Heart right ventricle (tissue), 16 donors: ENCODE data around the gene ELMO1. TPM values are rescaled to one million over a fixed set of nuclear protein-coding genes. Genes with fewer than 3 reads are reported as not detected.

Experiments
- ATAC-seq, 8 donors: fragments of 200-7000 bp; cut with Tn5 transposase; one replicate each; pipeline ENCODE4 v1.9.1; 2020; ENCODE audit warnings: mild to moderate bottlenecking in 8 of 8, moderate library complexity in 8 of 8, moderate number of reproducible peaks in 1 of 8
- DNase-seq, 2 donors: peaks; one replicate each; pipeline ENCODE4 v3.0.0-alpha.2; 2020
- H3K27ac ChIP-seq, 10 donors: fragments of 200-600 bp; sonication (generic) in 2 of 10; one replicate each; pipeline versions ENCODE4 v1.5.0 to v1.8.0; 2020 to 2022; ENCODE audit warnings: mild to moderate bottlenecking in 3 of 10
- H3K27me3 ChIP-seq, 7 donors: fragments of 200-600 bp; one replicate each; pipeline ENCODE4 v1.8.0; 2021 to 2022; ENCODE audit warnings: mild to moderate bottlenecking in 2 of 7
- H3K36me3 ChIP-seq, 9 donors: fragments of 200-600 bp; sonication (generic) in 1 of 9; one replicate each; pipeline versions ENCODE4 v1.5.0 to v1.8.0; 2020 to 2022; ENCODE audit warnings: mild to moderate bottlenecking in 2 of 9
- H3K4me1 ChIP-seq, 9 donors: fragments of 200-600 bp; sonication (generic) in 1 of 9; one replicate each; pipeline versions ENCODE4 v1.5.0 to v1.8.0; 2020 to 2022; ENCODE audit warnings: mild to moderate bottlenecking in 4 of 9
- H3K4me3 ChIP-seq, 10 donors: fragments of 200-600 bp; sonication (generic) in 2 of 10; one replicate each; pipeline versions ENCODE4 v1.5.0 to v1.8.0; 2020 to 2022; ENCODE audit warnings: mild to moderate bottlenecking in 7 of 10, moderate library complexity in 2 of 10
- H3K9me3 ChIP-seq, 11 donors: fragments of 200-600 bp in 10 of 11; sonication (generic) in 2 of 11; one replicate each; pipeline versions ENCODE4 v1.5.0 to v1.8.0; 2013 to 2022; ENCODE audit warnings: mild to moderate bottlenecking in 2 of 11, control low read depth in 1 of 11, moderate library complexity in 1 of 11
- CTCF ChIP-seq, 9 donors: fragments of 200-600 bp; sonication (generic) in 2 of 9; IDR thresholded peaks; one replicate each; pipeline versions ENCODE4 v1.5.0 to v1.8.0; 2021 to 2022; ENCODE audit warnings: antibody characterized with exemption in 9 of 9, mild to moderate bottlenecking in 5 of 9, moderate library complexity in 1 of 9
- WGBS, 2 donors: extraction: QIAGEN DNeasy Blood & Tissue Kit; methylation state at CpG; one replicate each; pipeline ENCODE4 v1.1.7; 2013; ENCODE audit warnings: inconsistent platforms in 1 of 2; 5-methylcytosine and 5-hydroxymethylcytosine counted together
- intact Hi-C, 10 donors: fragments of 100-400 bp; cut with DNase I; formaldehyde crosslinking; loops; one replicate each; pipeline versions ENCODE4 v1.11.1 to v1.14.2; 2022
- polyA plus RNA-seq, 2 donors: library from polyadenylated mRNA; stranded (reverse); fragments of 200-250 nt; gene quantifications; one replicate each; pipeline ENCODE4 v1.2.3, GENCODE V29; 2013
- total RNA-seq, 10 donors: library from RNA; stranded (reverse); fragmentation: NEBNext Ultra II Directional in 3 of 10; extraction: Animal tissue kit (Norgen Biotek cat#: 25700) in 3 of 10; gene quantifications; one replicate each; pipeline versions ENCODE4 v1.2.1 to v1.2.4, GENCODE V29; 2021 to 2023
- donor health status: Arrhythmogenic right ventricular cardiomyopathy.
- donor health status: ischemic (EF 13 %, LVEDD 7.1; RV severe dilation, severe dysfunction).
- donor health status: healthy with polysubstance abuse.
- donor health status: DM: no; HTN: yes; CAD: no.
- donor health status: DM: no; HTN: no; CAD: no.
- donor health status: ischemic (EF 25% LVEDD 6.9; RV normal size, moderate dysfunction).
- donor health status: ischemic (EF 25% LVEDD 5.7; RV mildly dilated, moderate dysfunction).
- donor health status: healthy.
- donor health status: DM: yes; HTN: yes; CAD: no.
- donor health status: Ischemic cardiomyopathy.
- donor health status: ischemic (EF 35%, LVEDD 5.7; RV mildly dilated, moderate dysfunction).
- donor health status: nonischemic (EF 11% LVEDD 7.7; RV severe dilation, severe dysfunction).
- donor health status: DM: yes; HTN: yes; CAD: no.
- donor health status: PGD.
- donor health status: ischemic (EF 29% LVEDD 5.4; RV normal size, mild dysfunction).
- donor health status: nonischemic (EF 23%, LVEDD 6.1; RV moderate dilation, normal function).

Gene ELMO1
- total and polyA plus RNA-seq, 12 donors = 8.5 to 18.0 (median 13.9) TPM

GRCh38 chr7:37349979-37350590, 98.6 kb downstream of the ELMO1 start:
- ATAC-seq = no peak
- H3K4me1 ChIP-seq = peaks cover 7 to 80% (median 50%) of the 10 kb centered on the region in 9 donors
- H3K27me3 ChIP-seq = no peaks in the 10 kb centered on the region
- H3K36me3 ChIP-seq = no peaks in the 10 kb centered on the region
- H3K9me3 ChIP-seq = no peaks in the 10 kb centered on the region
- no peak for TF ChIP-seq CTCF (IDR thresholded peaks at IDR 0.05)
- WGBS, 2 donors = 80 to 84% methylated on average over 8 of the region's 8 CpGs
- DNase-seq = no peak
- H3K4me3 ChIP-seq = no peak overlapping the region
- H3K27ac ChIP-seq = peak overlapping the region in 4 of 10 donors; percentile 7 to 59 (median 38)
- intact Hi-C loops = loop anchor here in 6 of 10 donors (5.0 to 10.0 kb wide), 4 partner anchors 42 to 97 kb away; partner anchors contain the start of gene ELMO1 (in 5 of the 6)

- intact Hi-C loops = no loop called here
- peaks cover 13 to 80% (median 51%) of the 10 kb centered on the region in 9 donors for H3K4me1 ChIP-seq
Observed at GRCh38 chr7:37348982-37349381, 99.7 kb downstream of the ELMO1 start.

GRCh38 chr7:37346761-37347160, 101.9 kb downstream of the ELMO1 start:
- ATAC-seq = no peak
- Histone ChIP-seq H3K27ac (peak overlapping the region in 1 of 10 donors; percentile 34), H3K27me3 (no peaks in the 10 kb centered on the region), H3K9me3 (no peaks in the 10 kb centered on the region), H3K4me3 (no peak overlapping the region), H3K4me1 (peaks cover 8 to 59% (median 33%) of the 10 kb centered on the region in 9 donors), H3K36me3 (peaks cover 0 to 6% (median 0%) of the 10 kb centered on the region in 9 donors)
- 75 to 78% methylated on average over 3 of the region's 3 CpGs for WGBS, 2 donors
- no peak for TF ChIP-seq CTCF (IDR thresholded peaks at IDR 0.05)
- intact Hi-C loops = no loop called here
- no peak for DNase-seq

More at GRCh38 chr7:37348982-37349381, 99.7 kb downstream of the ELMO1 start:
- ATAC-seq (no peak), DNase-seq (no peak)
- H3K9me3 ChIP-seq = no peaks in the 10 kb centered on the region
- H3K27ac ChIP-seq = no peak overlapping the region
- H3K36me3 ChIP-seq = no peaks in the 10 kb centered on the region
- no peak overlapping the region for H3K4me3 ChIP-seq
- WGBS, 2 donors = 43 to 64% methylated on average over 4 of the region's 4 CpGs
- H3K27me3 ChIP-seq = no peaks in the 10 kb centered on the region
- no peak for TF ChIP-seq CTCF (IDR thresholded peaks at IDR 0.05)

GRCh38 chr7:37344886-37345579, 103.6 kb downstream of the ELMO1 start:
- Histone ChIP-seq H3K9me3 (no peaks in the 10 kb centered on the region), H3K36me3 (peaks cover 0 to 12% (median 0%) of the 10 kb centered on the region in 9 donors), H3K27ac (peak overlapping the region in 9 of 10 donors; percentile 3 to 68 (median 25)), H3K27me3 (no peaks in the 10 kb centered on the region), H3K4me3 (no peak overlapping the region), H3K4me1 (peaks cover 7 to 54% (median 20%) of the 10 kb centered on the region in 9 donors)
- ATAC-seq (peak in 6 of 8 donors; percentile 26 to 69 (median 48)), DNase-seq (no peak)
- no peak for TF ChIP-seq CTCF (IDR thresholded peaks at IDR 0.05)
- intact Hi-C loops = no loop called here
- 57 to 63% methylated on average over 9 of the region's 9 CpGs for WGBS, 2 donors
